ENCODE data around the gene PAX9. TPM values are rescaled to one million over a fixed set of nuclear protein-coding genes. Genes with fewer than 3 reads are reported as not detected.

The PAX9 gene
- total RNA-seq, 2 donors from 2014 or later, result 4.9 to 11.1 TPM

DNA sequence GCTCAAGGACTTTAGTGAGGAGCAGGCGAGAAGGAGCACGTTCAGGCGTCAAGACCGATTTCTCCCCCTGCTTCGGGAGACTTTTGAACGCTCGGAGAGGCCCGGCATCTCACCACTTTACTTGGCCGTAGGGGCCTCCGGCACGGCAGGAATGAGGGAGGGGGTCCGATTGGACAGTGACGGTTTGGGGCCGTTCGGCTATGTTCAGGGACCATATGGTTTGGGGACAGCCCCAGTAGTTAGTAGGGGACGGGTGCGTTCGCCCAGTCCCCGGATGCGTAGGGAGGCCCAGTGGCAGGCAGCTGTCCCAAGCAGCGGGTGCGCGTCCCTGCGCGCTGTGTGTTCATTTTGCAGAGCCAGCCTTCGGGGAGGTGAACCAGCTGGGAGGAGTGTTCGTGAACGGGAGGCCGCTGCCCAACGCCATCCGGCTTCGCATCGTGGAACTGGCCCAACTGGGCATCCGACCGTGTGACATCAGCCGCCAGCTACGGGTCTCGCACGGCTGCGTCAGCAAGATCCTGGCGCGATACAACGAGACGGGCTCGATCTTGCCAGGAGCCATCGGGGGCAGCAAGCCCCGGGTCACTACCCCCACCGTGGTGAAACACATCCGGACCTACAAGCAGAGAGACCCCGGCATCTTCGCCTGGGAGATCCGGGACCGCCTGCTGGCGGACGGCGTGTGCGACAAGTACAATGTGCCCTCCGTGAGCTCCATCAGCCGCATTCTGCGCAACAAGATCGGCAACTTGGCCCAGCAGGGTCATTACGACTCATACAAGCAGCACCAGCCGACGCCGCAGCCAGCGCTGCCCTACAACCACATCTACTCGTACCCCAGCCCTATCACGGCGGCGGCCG lies 1.1 kb downstream of the PAX9 start:
- intact Hi-C loops (cut with DNase I), result no loop called here
- Histone ChIP-seq H3K27ac (peak overlapping the region; percentile 80 to 90), H3K4me3 (peak overlapping the region; percentile 37 to 53), H3K9me3 (no peaks in the 10 kb centered on the region), H3K36me3 (no peaks in the 10 kb centered on the region), H3K4me1 (replicated peaks) (no peaks in the 10 kb centered on the region), H3K27me3 (replicated peaks; ENCODE audit: insufficient read depth) (no peaks in the 10 kb centered on the region)
- peak; percentile 65 for DNase-seq (ENCODE audit: low spot score)
- TF ChIP-seq, protein P1, sequence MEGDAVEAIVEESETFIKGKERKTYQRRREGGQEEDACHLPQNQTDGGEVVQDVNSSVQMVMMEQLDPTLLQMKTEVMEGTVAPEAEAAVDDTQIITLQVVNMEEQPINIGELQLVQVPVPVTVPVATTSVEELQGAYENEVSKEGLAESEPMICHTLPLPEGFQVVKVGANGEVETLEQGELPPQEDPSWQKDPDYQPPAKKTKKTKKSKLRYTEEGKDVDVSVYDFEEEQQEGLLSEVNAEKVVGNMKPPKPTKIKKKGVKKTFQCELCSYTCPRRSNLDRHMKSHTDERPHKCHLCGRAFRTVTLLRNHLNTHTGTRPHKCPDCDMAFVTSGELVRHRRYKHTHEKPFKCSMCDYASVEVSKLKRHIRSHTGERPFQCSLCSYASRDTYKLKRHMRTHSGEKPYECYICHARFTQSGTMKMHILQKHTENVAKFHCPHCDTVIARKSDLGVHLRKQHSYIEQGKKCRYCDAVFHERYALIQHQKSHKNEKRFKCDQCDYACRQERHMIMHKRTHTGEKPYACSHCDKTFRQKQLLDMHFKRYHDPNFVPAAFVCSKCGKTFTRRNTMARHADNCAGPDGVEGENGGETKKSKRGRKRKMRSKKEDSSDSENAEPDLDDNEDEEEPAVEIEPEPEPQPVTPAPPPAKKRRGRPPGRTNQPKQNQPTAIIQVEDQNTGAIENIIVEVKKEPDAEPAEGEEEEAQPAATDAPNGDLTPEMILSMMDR (IDR thresholded peaks at IDR 0.05), result peak in 1 of 4 experiments; percentile 31
- TF ChIP-seq POLR2A (IDR thresholded peaks at IDR 0.05), result peak; percentile 37
- no peak for TF ChIP-seq POLR2AphosphoS5 (IDR thresholded peaks at IDR 0.05)
- 7% methylated on average over 70 of the region's 71 CpGs for WGBS

- no peak for DNase-seq (ENCODE audit: low spot score)
Observed at GRCh38 chr14:36663404-36664321, 2.0 kb downstream of the PAX9 start.

DNA sequence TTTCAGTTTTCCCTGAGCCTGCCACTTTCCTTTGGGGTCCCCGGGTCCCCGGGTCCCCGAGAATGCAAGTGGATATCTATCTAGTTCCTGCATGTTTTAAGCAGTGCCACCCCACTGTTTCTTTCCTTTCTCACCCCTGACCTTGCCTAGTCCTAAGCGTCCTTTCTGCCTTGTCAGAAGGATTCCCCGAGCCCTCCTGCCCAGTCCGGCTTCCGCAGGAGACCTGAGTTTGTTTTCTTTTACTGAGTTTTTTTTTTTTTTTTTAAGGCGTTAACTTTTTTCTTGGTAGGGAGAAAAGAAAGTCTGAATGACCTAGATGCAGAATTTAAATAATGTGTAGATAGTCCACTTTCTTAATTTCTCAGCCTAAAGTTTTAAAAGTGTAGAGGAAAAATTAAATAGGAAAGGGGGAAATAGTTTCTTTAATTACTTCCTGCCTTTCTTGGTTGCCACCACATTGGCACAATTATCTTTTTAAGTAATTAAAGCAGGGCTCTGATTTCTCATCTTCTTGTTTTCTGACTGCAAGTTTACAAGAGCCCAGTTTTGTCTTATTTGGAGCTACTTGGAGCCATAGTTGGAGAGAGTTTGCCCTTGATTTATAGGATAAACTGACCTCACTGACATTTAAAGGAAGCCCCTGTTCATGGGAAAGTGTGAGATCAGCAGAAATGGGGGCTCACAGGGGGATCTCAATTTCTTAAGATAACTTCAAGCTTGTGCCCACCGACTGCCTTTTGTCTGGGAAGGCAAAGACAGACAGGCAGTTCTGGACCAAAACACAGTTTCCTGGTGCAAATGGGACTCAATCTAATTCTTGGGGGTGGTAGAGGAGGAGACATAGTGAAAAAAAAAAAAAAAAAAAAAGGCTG lies 2.9 kb downstream of the PAX9 start:
- 10% methylated on average over 9 of the region's 9 CpGs for WGBS
- H3K27me3 ChIP-seq (replicated peaks; ENCODE audit: insufficient read depth), result no peaks in the 10 kb centered on the region
- no peak for DNase-seq (ENCODE audit: low spot score)
- no peaks in the 10 kb centered on the region for H3K4me1 ChIP-seq (replicated peaks)
- TF ChIP-seq POLR2AphosphoS5 (IDR thresholded peaks at IDR 0.05) (no peak), POLR2A (IDR thresholded peaks at IDR 0.05) (no peak)
- TF ChIP-seq, protein P1 (IDR thresholded peaks at IDR 0.05), result no peak
- H3K27ac ChIP-seq, result peak overlapping the region; percentile 80 to 90
- no peaks in the 10 kb centered on the region for H3K36me3 ChIP-seq
- intact Hi-C loops (cut with DNase I), result no loop called here
- no peaks in the 10 kb centered on the region for H3K9me3 ChIP-seq
- H3K4me3 ChIP-seq, result peak overlapping the region; percentile 37 to 53

More at GRCh38 chr14:36663404-36664321, 2.0 kb downstream of the PAX9 start:
- intact Hi-C loops (cut with DNase I), result no loop called here
- Histone ChIP-seq H3K27ac (peak overlapping the region; percentile 80 to 90), H3K36me3 (no peaks in the 10 kb centered on the region), H3K4me3 (peak overlapping the region; percentile 37 to 53), H3K27me3 (replicated peaks; ENCODE audit: insufficient read depth) (no peaks in the 10 kb centered on the region), H3K9me3 (no peaks in the 10 kb centered on the region), H3K4me1 (replicated peaks) (no peaks in the 10 kb centered on the region)
- WGBS, result 5% methylated on average over 38 of the region's 39 CpGs
- TF ChIP-seq POLR2A (IDR thresholded peaks at IDR 0.05) (no peak), POLR2AphosphoS5 (IDR thresholded peaks at IDR 0.05) (peak; percentile 1)
- TF ChIP-seq, protein P1 (IDR thresholded peaks at IDR 0.05), result no peak

GRCh38 chr14:36665887-36666415 lies 4.3 kb downstream of the PAX9 start:
- 46% methylated on average over 18 of the region's 18 CpGs for WGBS
- DNase-seq (ENCODE audit: low spot score), result no peak
- peak overlapping the region; percentile 44 to 90 for H3K27ac ChIP-seq
- H3K9me3 ChIP-seq, result no peaks in the 10 kb centered on the region
- TF ChIP-seq POLR2AphosphoS5 (IDR thresholded peaks at IDR 0.05) (no peak), POLR2A (IDR thresholded peaks at IDR 0.05) (no peak)
- TF ChIP-seq, protein P1 (IDR thresholded peaks at IDR 0.05), result no peak
- no peaks in the 10 kb centered on the region for H3K36me3 ChIP-seq
- no peaks in the 10 kb centered on the region for H3K4me1 ChIP-seq (replicated peaks)
- H3K4me3 ChIP-seq, result peak overlapping the region; percentile 2 to 53
- intact Hi-C loops (cut with DNase I), result no loop called here
- no peaks in the 10 kb centered on the region for H3K27me3 ChIP-seq (replicated peaks; ENCODE audit: insufficient read depth)
